ENCODE measurements around the gene MARK3.

DNA sequence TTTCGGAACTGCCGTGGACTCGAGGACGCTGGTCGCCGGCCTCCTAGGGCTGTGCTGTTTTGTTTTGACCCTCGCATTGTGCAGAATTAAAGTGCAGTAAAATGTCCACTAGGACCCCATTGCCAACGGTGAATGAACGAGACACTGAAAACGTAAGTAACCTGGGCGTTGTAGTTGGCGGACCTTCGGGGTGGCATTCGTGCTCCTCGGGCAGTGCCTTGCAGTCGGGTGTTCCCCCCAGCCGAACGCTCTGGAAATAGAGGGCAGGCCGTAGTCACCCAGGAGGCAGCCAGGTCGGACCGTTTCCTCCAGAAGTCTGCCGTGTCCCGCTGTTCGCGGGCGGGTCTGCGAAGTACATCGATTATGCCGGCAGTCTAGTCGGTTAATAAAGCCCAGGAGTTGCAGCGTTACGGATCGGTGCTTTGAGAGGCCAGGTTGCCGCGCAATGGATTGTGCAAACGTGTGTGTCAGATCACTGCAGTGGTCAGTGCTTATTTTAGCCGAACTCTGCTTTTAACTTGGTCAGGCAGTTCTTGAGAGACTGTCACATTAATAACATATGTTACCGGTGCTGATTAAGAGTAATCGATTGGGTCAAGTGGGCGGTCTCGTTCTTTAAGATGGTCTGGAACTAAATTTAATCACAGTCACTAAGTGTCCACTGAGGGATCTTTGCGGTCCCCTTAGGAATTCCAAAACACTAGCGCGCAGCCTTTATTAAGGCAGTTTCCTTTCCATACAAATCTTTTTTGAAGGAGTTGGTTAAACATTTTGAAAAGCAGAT, 906 bp downstream of the MARK3 start:
- TF ChIP-seq, protein P1, sequence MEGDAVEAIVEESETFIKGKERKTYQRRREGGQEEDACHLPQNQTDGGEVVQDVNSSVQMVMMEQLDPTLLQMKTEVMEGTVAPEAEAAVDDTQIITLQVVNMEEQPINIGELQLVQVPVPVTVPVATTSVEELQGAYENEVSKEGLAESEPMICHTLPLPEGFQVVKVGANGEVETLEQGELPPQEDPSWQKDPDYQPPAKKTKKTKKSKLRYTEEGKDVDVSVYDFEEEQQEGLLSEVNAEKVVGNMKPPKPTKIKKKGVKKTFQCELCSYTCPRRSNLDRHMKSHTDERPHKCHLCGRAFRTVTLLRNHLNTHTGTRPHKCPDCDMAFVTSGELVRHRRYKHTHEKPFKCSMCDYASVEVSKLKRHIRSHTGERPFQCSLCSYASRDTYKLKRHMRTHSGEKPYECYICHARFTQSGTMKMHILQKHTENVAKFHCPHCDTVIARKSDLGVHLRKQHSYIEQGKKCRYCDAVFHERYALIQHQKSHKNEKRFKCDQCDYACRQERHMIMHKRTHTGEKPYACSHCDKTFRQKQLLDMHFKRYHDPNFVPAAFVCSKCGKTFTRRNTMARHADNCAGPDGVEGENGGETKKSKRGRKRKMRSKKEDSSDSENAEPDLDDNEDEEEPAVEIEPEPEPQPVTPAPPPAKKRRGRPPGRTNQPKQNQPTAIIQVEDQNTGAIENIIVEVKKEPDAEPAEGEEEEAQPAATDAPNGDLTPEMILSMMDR (IDR thresholded peaks at IDR 0.05) = no peak
- TF ChIP-seq POLR2A (IDR thresholded peaks at IDR 0.05) = no peak
